Measurements from ENCODE around the gene FOXP1. TPM values are rescaled to one million over a fixed set of nuclear protein-coding genes. Genes with fewer than 3 reads are reported as not detected.

Gene FOXP1
- total RNA-seq, 1 donor: 195 TPM

DNA sequence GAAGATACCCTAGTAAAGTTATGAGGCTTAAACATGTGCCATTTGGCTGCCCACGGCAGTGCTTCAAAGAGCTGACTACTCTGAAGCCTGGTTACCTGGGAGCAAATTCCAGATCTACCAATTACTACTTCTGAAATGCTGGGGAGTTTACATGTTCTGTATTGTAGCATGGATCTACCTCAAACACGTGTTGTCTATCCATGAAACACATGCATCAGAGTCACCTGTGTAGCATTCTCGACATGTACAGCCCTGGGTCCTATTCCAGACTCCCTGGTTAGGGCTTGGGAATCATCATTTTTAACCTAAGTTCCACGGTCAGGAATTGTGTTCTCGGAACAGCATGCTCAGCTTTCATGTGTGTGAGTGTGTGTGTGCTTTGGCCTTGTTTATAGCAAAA lies 671.8 kb downstream of the FOXP1 start:
- Histone ChIP-seq H3K9me3 (ENCODE audit: low read depth, low read length) (no peaks in the 10 kb centered on the region), H3K36me3 (ENCODE audit: insufficient read depth, low read length) (no peaks in the 10 kb centered on the region), H3K4me1 (ENCODE audit: insufficient read depth, low read length) (no peaks in the 10 kb centered on the region), H3K27me3 (ENCODE audit: insufficient read depth, low read length) (no peaks in the 10 kb centered on the region), H3K4me2 (ENCODE audit: insufficient read depth, low read length) (no peak overlapping the region), H3K4me3 (ENCODE audit: insufficient read depth, low read length) (no peak overlapping the region), H3K27ac (ENCODE audit: low read depth, low read length) (no peak overlapping the region), H2AFZ (ENCODE audit: low read length) (no peak overlapping the region), H3K79me2 (ENCODE audit: insufficient read depth, low read length) (no peaks in the 10 kb centered on the region), H4K20me1 (ENCODE audit: insufficient read depth, low read length) (no peaks in the 10 kb centered on the region)
- no peak for DNase-seq (ENCODE audit: insufficient read length, low spot score, missing footprints)
- TF ChIP-seq, protein P1, sequence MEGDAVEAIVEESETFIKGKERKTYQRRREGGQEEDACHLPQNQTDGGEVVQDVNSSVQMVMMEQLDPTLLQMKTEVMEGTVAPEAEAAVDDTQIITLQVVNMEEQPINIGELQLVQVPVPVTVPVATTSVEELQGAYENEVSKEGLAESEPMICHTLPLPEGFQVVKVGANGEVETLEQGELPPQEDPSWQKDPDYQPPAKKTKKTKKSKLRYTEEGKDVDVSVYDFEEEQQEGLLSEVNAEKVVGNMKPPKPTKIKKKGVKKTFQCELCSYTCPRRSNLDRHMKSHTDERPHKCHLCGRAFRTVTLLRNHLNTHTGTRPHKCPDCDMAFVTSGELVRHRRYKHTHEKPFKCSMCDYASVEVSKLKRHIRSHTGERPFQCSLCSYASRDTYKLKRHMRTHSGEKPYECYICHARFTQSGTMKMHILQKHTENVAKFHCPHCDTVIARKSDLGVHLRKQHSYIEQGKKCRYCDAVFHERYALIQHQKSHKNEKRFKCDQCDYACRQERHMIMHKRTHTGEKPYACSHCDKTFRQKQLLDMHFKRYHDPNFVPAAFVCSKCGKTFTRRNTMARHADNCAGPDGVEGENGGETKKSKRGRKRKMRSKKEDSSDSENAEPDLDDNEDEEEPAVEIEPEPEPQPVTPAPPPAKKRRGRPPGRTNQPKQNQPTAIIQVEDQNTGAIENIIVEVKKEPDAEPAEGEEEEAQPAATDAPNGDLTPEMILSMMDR (IDR thresholded peaks at IDR 0.05; ENCODE audit: extremely low read depth, low read depth, low read length): no peak

DNA sequence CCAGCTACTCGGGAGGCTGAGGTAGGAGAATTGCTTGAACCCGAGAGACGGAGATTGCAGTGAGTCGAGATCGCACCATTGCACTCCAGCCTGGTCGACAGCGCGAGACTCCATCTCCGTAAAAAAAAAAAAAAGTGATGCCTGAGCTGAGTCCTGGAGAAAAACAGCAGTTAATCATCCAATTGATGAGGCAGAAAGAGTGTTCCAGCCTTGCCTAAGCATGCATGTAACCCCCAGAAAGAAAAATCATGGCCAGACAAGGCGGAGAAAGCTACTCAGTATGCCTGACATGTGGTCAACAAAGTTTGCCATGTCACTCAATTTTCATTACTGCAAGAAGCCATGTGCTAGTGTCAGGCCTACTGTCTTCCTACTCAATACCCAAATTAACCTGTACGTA lies 678.0 kb downstream of the FOXP1 start:
- H2AFZ ChIP-seq (ENCODE audit: low read length): no peak overlapping the region
- no peaks in the 10 kb centered on the region for H3K36me3 ChIP-seq (ENCODE audit: insufficient read depth, low read length)
- no peaks in the 10 kb centered on the region for H3K79me2 ChIP-seq (ENCODE audit: insufficient read depth, low read length)
- H3K4me3 ChIP-seq (ENCODE audit: insufficient read depth, low read length): no peak overlapping the region
- DNase-seq (ENCODE audit: insufficient read length, low spot score, missing footprints): no peak
- no peak overlapping the region for H3K4me2 ChIP-seq (ENCODE audit: insufficient read depth, low read length)
- TF ChIP-seq, protein P1 (IDR thresholded peaks at IDR 0.05; ENCODE audit: extremely low read depth, low read depth, low read length): no peak
- H3K27me3 ChIP-seq (ENCODE audit: insufficient read depth, low read length): no peaks in the 10 kb centered on the region
- no peak overlapping the region for H3K27ac ChIP-seq (ENCODE audit: low read depth, low read length)
- H4K20me1 ChIP-seq (ENCODE audit: insufficient read depth, low read length): no peaks in the 10 kb centered on the region
- no peaks in the 10 kb centered on the region for H3K4me1 ChIP-seq (ENCODE audit: insufficient read depth, low read length)
- H3K9me3 ChIP-seq (ENCODE audit: low read depth, low read length): no peaks in the 10 kb centered on the region

Small RNA genes lying within 50 kb of the gene (small RNA-seq; reads per million reads assigned to genes)
- gene MIR1284: 0.52 reads per million

Other genes with a start within 250 kb of the FOXP1 start
- gene EIF4E3, start 141.7 kb upstream of the FOXP1 start, total RNA-seq: 2.9 and 3.5 TPM in 2 replicates
- under 0.01 TPM in 1 of 2 replicates, not detected in the other for gene GPR27, start 170.1 kb upstream of the FOXP1 start, total RNA-seq
- gene PROK2, start 201.4 kb upstream of the FOXP1 start, total RNA-seq: not detected in 2 replicates